Spleen (tissue), 7 donors: Measurements from ENCODE around the gene CD37.

Experiments used
- CTCF ChIP-seq, 11 experiments: fragments of 200-600 bp in 7 of 11; fragments of 450-650 bp in 4 of 11; sonication (generic) in 4 of 11; IDR thresholded peaks in 8 of 11; conservative IDR thresholded peaks in 3 of 11; 1 replicate in 7 of 11; 2 replicates in 4 of 11; pipeline versions ENCODE4 v1.4.0 to v1.8.0; 2016 to 2021; ENCODE audit warnings: antibody characterized with exemption in 11 of 11, inconsistent platforms in 4 of 11, mild to moderate bottlenecking in 1 of 11
- POLR2A ChIP-seq, 3 donors: fragments of 450-650 bp; IDR thresholded peaks; one replicate each; pipeline ENCODE4 v1.5.1; 2017; ENCODE audit warnings: antibody characterized with exemption in 3 of 3, mild to moderate bottlenecking in 1 of 3
- POLR2AphosphoS5 ChIP-seq, 3 donors: sonication (generic); formaldehyde crosslinking; IDR thresholded peaks; one replicate each; pipeline ENCODE4 v1.5.1; 2017; ENCODE audit warnings: antibody characterized with exemption in 3 of 3
- donor health status: DM: no; HTN: no; CAD: no; lungs with moderate emphysema.
- donor health status: DM: no; HTN: no; CAD: no.
- donor health status: DM: no; HTN: no; CAD: no.

- no peak for TF ChIP-seq CTCF (IDR thresholded peaks at IDR 0.05 in 8 of 11, conservative IDR thresholded peaks at IDR 0.05 in 3 of 11)
- TF ChIP-seq POLR2AphosphoS5 (IDR thresholded peaks at IDR 0.05): peak; percentile 42 to 70 (median 59)
- peak in 1 of 3 donors; percentile 60 for TF ChIP-seq POLR2A (IDR thresholded peaks at IDR 0.05)
These were observed 26.3 kb downstream of the CD37 start for GRCh38 chr19:49361438-49362047.
